SK-N-SH (cell line): ENCODE results near the gene TAF11L14. TPM values are rescaled to one million over a fixed set of nuclear protein-coding genes. Genes with fewer than 3 reads are reported as not detected.

ENCODE experiments used
- CTCF ChIA-PET: fragments of 300-600, 350-600 bp; formaldehyde crosslinking; extraction: SDS; loops from one replicate; lab custom pipeline; 2021; lab: Yijun Ruan, JAX
- POLR2A ChIA-PET: fragments of 350-600 bp; sonication (Branson Sonifier 250); formaldehyde crosslinking; extraction: SDS; loops from one replicate; lab custom pipeline; 2020; ENCODE audit warnings: antibody characterized with exemption, inconsistent platforms; lab: Yijun Ruan, JAX
- DNase-seq: peaks from one replicate; pipeline ENCODE4 v3.0.0; 2012
- H2AFZ ChIP-seq: fragments of 200-600 bp; sonication (generic); 2 replicates; pipeline ENCODE4 v1.8.1; 2016; ENCODE audit warnings: antibody characterized with exemption, mild to moderate bottlenecking, low read depth
- H3F3A ChIP-seq: fragments of 200-600 bp; sonication (generic); replicated peaks from 2 replicates; pipeline ENCODE3; 2016; ENCODE audit warnings: antibody characterized with exemption, mild to moderate bottlenecking; ENCODE audit not compliant: insufficient read depth
- H3K27ac ChIP-seq, 2 experiments: fragments of 200-500 bp in 1 of 2; fragments of 200-600 bp in 1 of 2; sonication (Bioruptor generic) in 1 of 2; sonication (generic), shearing (Covaris generic) in 1 of 2; 2 replicates each; pipeline versions ENCODE4 v1.5.1 to v1.6.1; 2014 to 2016; ENCODE audit warnings: low read depth in 2 of 2, inconsistent platforms in 1 of 2, low read length in 1 of 2, mild to moderate bottlenecking in 1 of 2, mixed read lengths in 1 of 2
- H3K27me3 ChIP-seq: fragments of 200-600 bp; sonication (generic), shearing (Covaris generic); 2 replicates; pipeline ENCODE4 v1.6.1; 2016; ENCODE audit warnings: mixed run types; ENCODE audit not compliant: insufficient read depth
- H3K36me3 ChIP-seq, 2 experiments: fragments of 200-500 bp in 1 of 2; fragments of 200-600 bp in 1 of 2; sonication (Bioruptor generic) in 1 of 2; sonication (generic) in 1 of 2; replicated peaks in 1 of 2; 2 replicates each; pipeline versions ENCODE3 to v1.5.1; 2014 to 2016; ENCODE audit warnings: low read length in 1 of 2, mild to moderate bottlenecking in 1 of 2; ENCODE audit not compliant: insufficient read depth in 2 of 2, control insufficient read depth in 1 of 2
- H3K4me1 ChIP-seq, 2 experiments: fragments of 200-500 bp in 1 of 2; fragments of 200-600 bp in 1 of 2; sonication (Bioruptor generic) in 1 of 2; sonication (generic), shearing (Covaris generic) in 1 of 2; 2 replicates each; pipeline versions ENCODE4 v1.5.1 to v1.6.1; 2014 to 2016; ENCODE audit warnings: low read depth in 1 of 2, low read length in 1 of 2, mixed run types in 1 of 2; ENCODE audit not compliant: insufficient read depth in 2 of 2, control insufficient read depth in 1 of 2
- H3K4me2 ChIP-seq: fragments of 200-600 bp; sonication (generic), shearing (Covaris generic); 2 replicates; pipeline ENCODE4 v1.6.1; 2017; ENCODE audit warnings: mixed run types
- H3K4me3 ChIP-seq, 2 experiments: fragments of 200-500 bp in 1 of 2; fragments of 200-600 bp in 1 of 2; sonication (Bioruptor generic) in 1 of 2; sonication (generic), shearing (Covaris generic) in 1 of 2; 2 replicates each; pipeline versions ENCODE4 v1.5.1 to v1.8.1; 2014 to 2016; ENCODE audit warnings: low read depth in 2 of 2, inconsistent platforms in 1 of 2, low read length in 1 of 2, mild to moderate bottlenecking in 1 of 2, mixed read lengths in 1 of 2, moderate library complexity in 1 of 2
- H3K79me2 ChIP-seq: fragments of 200-600 bp; sonication (generic); 2 replicates; pipeline ENCODE4 v1.8.1; 2017; ENCODE audit warnings: mild to moderate bottlenecking; ENCODE audit not compliant: insufficient read depth
- H3K9ac ChIP-seq: fragments of 200-600 bp; sonication (generic); 2 replicates; pipeline ENCODE4 v1.6.1; 2017; ENCODE audit warnings: mixed run types
- H3K9me2 ChIP-seq: fragments of 200-600 bp; sonication (generic); 2 replicates; pipeline ENCODE4 v1.6.1; 2017; ENCODE audit warnings: mixed run types
- H3K9me3 ChIP-seq: fragments of 200-600 bp; sonication (generic); 2 replicates; pipeline ENCODE4 v1.6.1; 2017; ENCODE audit warnings: mixed run types, mild to moderate bottlenecking, moderate library complexity
- H4K20me1 ChIP-seq: fragments of 200-600 bp; sonication (generic); 2 replicates; pipeline ENCODE4 v1.6.1; 2017; ENCODE audit warnings: mild to moderate bottlenecking, mixed run types; ENCODE audit not compliant: insufficient read depth
- CTCF ChIP-seq: fragments of 200-600 bp; sonication (generic); IDR thresholded peaks from 2 replicates; pipeline ENCODE4 v1.6.1; 2017; ENCODE audit warnings: antibody characterized with exemption, mild to moderate bottlenecking, moderate library complexity
- EZH2phosphoT487 ChIP-seq: fragments of 200-600 bp; sonication (generic); IDR thresholded peaks from 2 replicates; pipeline ENCODE4 v1.6.1; 2017; ENCODE audit warnings: low read depth, mixed run types, mild to moderate bottlenecking, antibody characterized with exemption, moderate library complexity, borderline replicate concordance
- FOSL2 ChIP-seq: IDR thresholded peaks from 2 replicates; pipeline ENCODE4 v1.4.0; 2012; ENCODE audit warnings: low read depth, mild to moderate bottlenecking, moderate library complexity, borderline replicate concordance
- FOXJ3 ChIP-seq: sonication (generic); formaldehyde crosslinking; IDR thresholded peaks from 2 replicates; pipeline ENCODE4 v1.5.1; 2020; ENCODE audit warnings: mild to moderate bottlenecking, missing genetic modification reagents
- GABPA ChIP-seq: IDR thresholded peaks from 2 replicates; pipeline ENCODE4 v1.4.0; 2012; ENCODE audit warnings: low read depth, mild to moderate bottlenecking
- MAX ChIP-seq: IDR thresholded peaks from 2 replicates; pipeline ENCODE4 v1.4.0; 2012; ENCODE audit warnings: low read depth
- MXI1 ChIP-seq: IDR thresholded peaks from 2 replicates; pipeline ENCODE4 v1.6.1; 2012; ENCODE audit warnings: mild to moderate bottlenecking, low read depth, low read length, improper control_type of control experiment
- NFIC ChIP-seq: IDR thresholded peaks from 2 replicates; pipeline ENCODE4 v1.4.0; 2012; ENCODE audit warnings: borderline replicate concordance
- RCOR1 ChIP-seq: fragments of 150-350 bp; IDR thresholded peaks from 2 replicates; pipeline ENCODE4 v1.6.1; 2017; ENCODE audit warnings: antibody characterized with exemption, low read length
- RFX5 ChIP-seq: IDR thresholded peaks from 2 replicates; pipeline ENCODE4 v1.6.1; 2012; ENCODE audit warnings: mild to moderate bottlenecking, improper control_type of control experiment, low read length
- SMC3 ChIP-seq: IDR thresholded peaks from 2 replicates; pipeline ENCODE4 v1.6.1; 2012; ENCODE audit warnings: low read depth, low read length, improper control_type of control experiment
- TAF1 ChIP-seq: IDR thresholded peaks from 2 replicates; pipeline ENCODE4 v1.6.1; 2012; ENCODE audit warnings: low read depth, mild to moderate bottlenecking, low read length, moderate library complexity, borderline replicate concordance
- TCF12 ChIP-seq: IDR thresholded peaks from 2 replicates; pipeline ENCODE4 v1.4.0; 2012
- TEAD4 ChIP-seq: IDR thresholded peaks from 2 replicates; pipeline ENCODE4 v1.4.0; 2012; ENCODE audit warnings: mild to moderate bottlenecking, borderline replicate concordance; ENCODE audit not compliant: insufficient read depth
- USF2 ChIP-seq: fragments of 150-350 bp; IDR thresholded peaks from 2 replicates; pipeline ENCODE4 v1.6.1; 2017; ENCODE audit warnings: antibody characterized with exemption, low read length, low read depth, borderline replicate concordance
- WGBS: methylation state at CpG from one replicate; pipeline ENCODE4 v1.1.6; 2017; ENCODE audit warnings: low lambda C conversion rate; 5-methylcytosine and 5-hydroxymethylcytosine counted together
- polyA plus RNA-seq, 3 experiments: library from polyadenylated mRNA; depleted of rRNA; stranded (reverse); fragments of >200 nt; gene quantifications; 2 replicates each; pipeline ENCODE4 v1.2.3, GENCODE V29; 2012

Gene TAF11L14
- polyA plus RNA-seq, 1 of the 3 experiments (the other 2 are of a cell fraction), result not detected

GRCh38 chr5:17619354-17619753 lies 14.9 kb upstream of the TAF11L14 start:
- Histone ChIP-seq H3F3A (no peaks in the 10 kb centered on the region), H4K20me1 (no peaks in the 10 kb centered on the region), H3K27ac (no peak overlapping the region), H2AFZ (no peak overlapping the region), H3K79me2 (no peaks in the 10 kb centered on the region), H3K4me1 (no peaks in the 10 kb centered on the region), H3K4me2 (no peak overlapping the region), H3K4me3 (no peak overlapping the region), H3K27me3 (no peaks in the 10 kb centered on the region), H3K9me2 (no peaks in the 10 kb centered on the region), H3K9ac (no peak overlapping the region), H3K36me3 (no peaks in the 10 kb centered on the region), H3K9me3 (no peaks in the 10 kb centered on the region)
- TF ChIP-seq FOXJ3 (CRISPR knock-in tag) (no peak), SMC3 (no peak), USF2 (no peak), GABPA (no peak), TAF1 (no peak), EZH2phosphoT487 (no peak), RFX5 (no peak), MXI1 (no peak), TCF12 (no peak), TEAD4 (no peak), RCOR1 (no peak), FOSL2 (no peak), MAX (no peak)
- POLR2A ChIA-PET, result no interaction called here
- DNase-seq, result no peak
- 38% methylated on average over 3 of the region's 3 CpGs for WGBS
- CTCF ChIA-PET, result no interaction called here

GRCh38 chr5:17620627-17621026 lies 13.6 kb upstream of the TAF11L14 start:
- peak; percentile 27 for DNase-seq
- ChIA-PET CTCF (no interaction called here), POLR2A (no interaction called here)
- no peaks in the 10 kb centered on the region for H3K9me2 ChIP-seq
- H3K36me3 ChIP-seq, result no peaks in the 10 kb centered on the region
- H3K9me3 ChIP-seq, result no peaks in the 10 kb centered on the region
- 69% methylated on average over 5 of the region's 17 CpGs for WGBS
- H3K4me3 ChIP-seq, result no peak overlapping the region
- no peaks in the 10 kb centered on the region for H4K20me1 ChIP-seq
- no peak overlapping the region for H3K4me2 ChIP-seq
- no peaks in the 10 kb centered on the region for H3K27me3 ChIP-seq
- no peak overlapping the region for H3K27ac ChIP-seq
- no peak overlapping the region for H2AFZ ChIP-seq
- no peaks in the 10 kb centered on the region for H3F3A ChIP-seq
- no peaks in the 10 kb centered on the region for H3K4me1 ChIP-seq
- peak; percentile 29 for TF ChIP-seq CTCF
- TF ChIP-seq NFIC, result no peak
- TF ChIP-seq, all 33 proteins: peak for 1
- Histone ChIP-seq H3K79me2 (no peaks in the 10 kb centered on the region), H3K9ac (no peak overlapping the region)
